Left ventricle myocardium superior (tissue), 1 donor: ENCODE results near the gene NMB. TPM values are rescaled to one million over a fixed set of nuclear protein-coding genes. Genes with fewer than 3 reads are reported as not detected.
A peak's percentile ranks its signal among the peaks of the same experiment; 100 is the strongest.
"Not testable (repeated sequence)": the region's sequence is repeated elsewhere in the genome, so short reads cannot be mapped to it uniquely, and the experiment has no call there.

Source experiments
- ATAC-seq: fragments of 200-7000 bp; cut with Tn5 transposase; one replicate; pipeline ENCODE4 v1.9.1; 2020; ENCODE audit warnings: mild to moderate bottlenecking, moderate library complexity
- DNase-seq: peaks from one replicate; pipeline ENCODE4 v3.0.0-alpha.2; 2020
- intact Hi-C: fragments of 100-400 bp; cut with micrococcal nuclease; formaldehyde crosslinking; loops from one replicate; pipeline ENCODE4 v1.11.0; 2022
- long read RNA-seq: library from polyadenylated mRNA; unstranded; transcript quantifications from one replicate; pipeline ENCODE4 v2.0.0, GENCODE V29; 2021
- total RNA-seq: library from RNA; stranded (reverse); fragmentation: NEBNext Ultra II Directional; extraction: Animal tissue kit (Norgen Biotek cat#: 25700); gene quantifications from one replicate; pipeline ENCODE4 v1.2.1, GENCODE V29; 2021
- donor health status: DM: no; HTN: yes; CAD: no; lungs with severe emphysema.

The NMB gene
- 1.3 TPM for total RNA-seq
- long read RNA-seq, partial matches to known transcripts, result 0 of 2 reads
- long read RNA-seq, other reads (novel, unspliced or antisense), result 0 of 2 reads

GRCh38 chr15:84658080-84658787, at the start of gene NMB:
Gene NMB (minus strand): TSS chr15:84658199. CDS start chr15:84658152, 47 bp downstream.
- ATAC-seq, result peak; percentile 68
- intact Hi-C loops, result no loop called here
- DNase-seq, result peak; percentile 85

DNA sequence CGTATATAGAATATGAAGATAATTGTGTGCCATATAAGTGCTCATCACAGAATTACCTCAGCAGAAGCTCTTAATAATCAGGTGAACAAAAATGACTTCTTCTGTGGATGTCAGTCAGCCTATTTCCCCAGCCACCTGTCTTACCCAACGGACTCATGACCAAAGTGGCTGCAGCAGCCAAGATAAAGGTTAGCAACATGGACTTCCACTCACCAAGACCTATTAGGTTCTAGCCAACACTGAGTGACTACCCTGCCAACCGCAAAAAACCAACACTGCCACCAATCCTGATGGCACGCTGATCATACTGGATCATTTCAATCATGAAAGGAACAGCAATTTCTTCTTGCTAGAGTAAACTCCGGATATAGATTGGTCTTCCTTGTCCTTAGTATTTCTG, 45.8 kb upstream of the NMB start:
- intact Hi-C loops, result no loop called here
- ATAC-seq, result no peak

GRCh38 chr15:84702961-84703482, 45.0 kb upstream of the NMB start:
- no peak for DNase-seq
- intact Hi-C loops, result no loop called here
- ATAC-seq, result peak; percentile 93

More for the DNA sequence above, 45.8 kb upstream of the NMB start:
- no peak for DNase-seq

DNA sequence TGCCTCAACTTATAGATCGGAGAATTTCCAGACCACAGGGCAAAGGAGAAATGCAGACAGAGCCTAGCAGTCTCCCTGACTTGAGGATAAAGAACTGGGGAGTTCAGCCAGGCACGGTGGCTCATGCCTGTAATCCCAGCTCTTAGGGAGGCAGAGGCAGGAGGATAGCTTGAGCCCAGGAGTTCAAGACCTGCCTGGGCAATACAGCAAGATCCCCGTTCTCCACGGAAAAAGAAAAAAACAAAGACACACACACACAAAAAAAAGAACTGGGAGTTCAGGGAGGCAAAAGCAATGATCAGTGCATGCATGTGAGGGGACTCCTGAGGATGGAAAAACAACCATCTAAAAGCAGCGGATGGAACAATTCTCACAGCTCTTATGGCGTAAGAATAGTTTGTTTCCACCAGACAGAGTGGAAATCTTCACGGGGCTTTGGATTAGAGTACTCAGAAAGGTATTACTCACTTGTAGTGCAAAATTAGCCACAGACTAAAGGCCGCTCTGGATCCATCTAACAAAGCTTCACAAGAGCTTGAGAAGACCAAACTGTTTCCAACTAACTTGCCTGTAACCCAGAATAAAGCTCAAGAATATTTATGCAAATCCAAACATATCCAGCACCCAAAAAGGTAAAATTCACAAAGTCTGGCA, 41.7 kb upstream of the NMB start:
- ATAC-seq, result no peak
- intact Hi-C loops, result no loop called here

DNA sequence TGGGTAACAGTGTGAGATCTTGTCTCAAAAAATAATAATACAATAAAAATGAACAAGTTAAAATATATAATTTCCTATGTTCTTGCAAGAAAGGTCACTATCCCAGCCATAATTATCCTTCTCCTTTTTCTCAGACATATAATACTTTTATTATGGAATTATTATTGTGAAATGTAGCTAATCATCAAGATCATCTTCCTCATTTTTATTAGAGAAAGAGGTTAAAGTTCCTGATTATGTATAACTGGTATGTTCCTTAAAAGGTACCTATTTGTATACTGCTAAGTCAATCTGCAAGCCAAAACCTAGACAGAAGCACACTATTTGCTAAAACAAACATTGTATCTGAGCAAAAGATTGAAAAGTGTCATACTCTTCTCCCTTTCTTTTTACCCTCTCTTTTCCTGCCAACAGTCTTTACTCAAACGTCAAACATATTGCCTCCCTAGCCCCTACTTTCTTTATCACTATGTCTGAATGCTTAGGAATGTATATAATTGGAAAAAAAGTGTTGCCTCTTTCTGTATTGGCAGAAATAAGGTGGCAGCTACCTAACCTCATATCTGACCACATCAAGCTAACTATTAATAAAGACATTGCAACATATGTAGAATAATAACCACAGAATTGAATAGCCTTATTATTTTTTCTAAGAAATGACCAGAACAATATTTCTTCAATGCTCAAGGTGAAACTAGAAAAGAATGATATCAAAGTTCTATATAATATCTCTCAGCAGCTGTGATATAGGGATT, 39.4 kb upstream of the NMB start:
- intact Hi-C loops, result no loop called here
- no peak for ATAC-seq
- DNase-seq, result no peak

More for the DNA sequence above, 41.7 kb upstream of the NMB start:
- no peak for DNase-seq

- ATAC-seq (no peak), DNase-seq (no peak)
- intact Hi-C loops, result no loop called here
Observed at GRCh38 chr15:84696757-84697156, 38.8 kb upstream of the NMB start.

DNA sequence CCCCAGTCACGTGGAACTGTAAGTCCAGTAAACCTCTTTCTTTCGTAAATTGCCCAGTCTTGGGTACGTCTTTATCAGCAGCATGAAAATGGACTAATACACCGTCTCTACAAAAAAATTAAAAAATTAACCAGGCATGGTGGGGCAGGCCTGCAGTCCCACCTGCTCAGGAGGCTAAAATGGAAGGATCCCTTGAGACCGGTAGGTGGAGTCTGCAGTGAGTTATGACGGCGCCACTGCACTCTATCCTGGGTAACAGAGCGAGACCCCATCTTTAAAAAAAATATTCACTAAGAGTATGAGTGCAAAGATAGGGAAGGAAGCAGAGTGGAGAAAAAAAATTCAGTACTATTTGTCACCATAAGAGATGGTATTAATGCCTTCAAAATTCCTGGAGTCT, 32.3 kb upstream of the NMB start:
- DNase-seq (no peak), ATAC-seq (no peak)
- intact Hi-C loops, result no loop called here

- DNase-seq, result no peak
- intact Hi-C loops, result no loop called here
- no peak for ATAC-seq
Observed at GRCh38 chr15:84689858-84690257, 31.9 kb upstream of the NMB start.

DNA sequence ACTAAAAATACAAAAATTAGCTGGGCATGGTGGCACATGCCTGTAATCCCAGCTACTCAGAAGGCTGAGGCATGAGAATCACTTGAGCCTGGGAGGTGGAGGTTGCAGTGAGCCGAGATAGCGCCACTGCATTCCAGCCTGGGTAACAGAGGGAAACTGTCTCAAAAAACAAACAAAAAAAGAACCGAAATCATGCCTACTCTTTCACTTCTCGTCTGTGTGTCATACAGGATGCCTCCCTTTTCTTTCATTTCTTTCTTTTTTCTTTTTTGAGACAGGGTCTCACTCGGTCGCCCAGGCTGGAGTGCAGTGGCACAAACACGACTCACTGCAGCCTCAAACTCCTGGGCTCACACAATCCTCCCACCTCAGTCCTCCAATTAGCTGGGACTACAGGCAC, 28.4 kb upstream of the NMB start:
- intact Hi-C loops, DNase-seq, ATAC-seq: not testable (repeated sequence)

GRCh38 chr15:84685304-84685703, 27.3 kb upstream of the NMB start:
- DNase-seq (peak; percentile 64), ATAC-seq (peak; percentile 91)
- intact Hi-C loops, result no loop called here

DNA sequence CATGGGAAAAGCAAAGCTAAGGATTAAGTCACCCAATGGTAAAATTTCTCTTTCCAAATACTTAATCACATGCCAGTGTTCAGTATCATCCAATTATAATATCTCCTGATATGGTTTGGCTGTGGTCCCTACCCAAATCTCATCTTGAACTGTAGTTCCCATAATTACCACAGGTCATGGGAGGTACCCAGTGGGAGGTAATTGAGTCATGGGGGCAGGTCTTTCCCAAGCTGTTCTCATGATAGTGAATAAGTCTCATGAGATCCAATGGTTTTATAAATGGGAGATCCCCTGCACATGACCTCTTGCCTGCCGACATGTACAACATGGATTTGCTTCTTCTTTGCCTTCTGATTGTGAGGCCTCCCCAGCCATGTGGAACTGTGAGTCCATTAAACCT, 26.1 kb upstream of the NMB start:
- intact Hi-C loops, result no loop called here
- DNase-seq, result no peak
- ATAC-seq, result no peak

- intact Hi-C loops, result no loop called here
- DNase-seq (no peak), ATAC-seq (no peak)
Observed at GRCh38 chr15:84681831-84682230, 23.8 kb upstream of the NMB start.

DNA sequence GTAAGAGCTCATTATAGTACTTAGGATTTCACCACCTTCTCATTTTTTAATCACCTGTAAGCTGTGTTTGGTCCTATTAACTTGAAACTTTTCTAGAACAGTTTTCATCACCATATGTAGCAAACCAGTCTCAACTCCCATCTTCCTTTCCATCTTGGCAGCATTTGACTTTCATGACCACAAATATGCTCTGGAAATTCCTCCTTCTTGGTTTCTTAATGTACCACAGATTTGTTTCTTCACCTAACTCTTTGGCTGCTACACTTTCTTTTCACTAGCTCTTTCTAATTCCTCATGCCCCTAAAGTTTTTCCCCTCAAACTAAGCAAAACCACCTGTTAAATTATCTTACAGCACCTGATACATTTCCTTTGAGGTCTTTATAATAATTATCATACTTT, 13.2 kb upstream of the NMB start:
- DNase-seq (no peak), ATAC-seq (no peak)
- intact Hi-C loops, result no loop called here

- ATAC-seq (no peak), DNase-seq (no peak)
- intact Hi-C loops, result no loop called here
Observed at GRCh38 chr15:84669726-84670125, 11.7 kb upstream of the NMB start.

GRCh38 chr15:84668221-84668982, 10.4 kb upstream of the NMB start:
- intact Hi-C loops, result no loop called here
- ATAC-seq, result no peak
- DNase-seq, result no peak

DNA sequence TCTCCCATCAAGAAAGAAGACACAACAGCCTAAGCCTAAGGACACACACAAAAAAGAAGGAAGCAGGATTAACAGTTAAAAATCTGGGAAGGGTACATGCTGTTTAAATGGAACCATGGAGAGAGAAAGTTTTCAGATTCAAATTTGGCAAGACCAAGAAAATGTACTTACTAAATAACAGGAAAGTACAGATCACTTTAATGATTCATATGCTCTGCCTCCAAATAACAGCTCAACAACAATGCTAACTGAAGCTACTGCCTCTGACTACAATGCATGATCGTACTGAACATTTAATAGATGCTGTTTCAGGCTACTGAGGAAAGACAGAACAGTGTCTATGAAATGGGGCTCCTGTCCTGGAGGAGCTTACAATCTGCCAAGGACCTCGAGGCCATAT, 8.4 kb upstream of the NMB start:
- intact Hi-C loops, result no loop called here
- DNase-seq (no peak), ATAC-seq (no peak)

GRCh38 chr15:84661001-84661400, 3.0 kb upstream of the NMB start:
- ATAC-seq, result no peak
- no peak for DNase-seq
- intact Hi-C loops, result loop anchor here (5.0 kb wide), 1 partner anchor 64 kb away; no protein-coding TSS in a partner anchor

DNA sequence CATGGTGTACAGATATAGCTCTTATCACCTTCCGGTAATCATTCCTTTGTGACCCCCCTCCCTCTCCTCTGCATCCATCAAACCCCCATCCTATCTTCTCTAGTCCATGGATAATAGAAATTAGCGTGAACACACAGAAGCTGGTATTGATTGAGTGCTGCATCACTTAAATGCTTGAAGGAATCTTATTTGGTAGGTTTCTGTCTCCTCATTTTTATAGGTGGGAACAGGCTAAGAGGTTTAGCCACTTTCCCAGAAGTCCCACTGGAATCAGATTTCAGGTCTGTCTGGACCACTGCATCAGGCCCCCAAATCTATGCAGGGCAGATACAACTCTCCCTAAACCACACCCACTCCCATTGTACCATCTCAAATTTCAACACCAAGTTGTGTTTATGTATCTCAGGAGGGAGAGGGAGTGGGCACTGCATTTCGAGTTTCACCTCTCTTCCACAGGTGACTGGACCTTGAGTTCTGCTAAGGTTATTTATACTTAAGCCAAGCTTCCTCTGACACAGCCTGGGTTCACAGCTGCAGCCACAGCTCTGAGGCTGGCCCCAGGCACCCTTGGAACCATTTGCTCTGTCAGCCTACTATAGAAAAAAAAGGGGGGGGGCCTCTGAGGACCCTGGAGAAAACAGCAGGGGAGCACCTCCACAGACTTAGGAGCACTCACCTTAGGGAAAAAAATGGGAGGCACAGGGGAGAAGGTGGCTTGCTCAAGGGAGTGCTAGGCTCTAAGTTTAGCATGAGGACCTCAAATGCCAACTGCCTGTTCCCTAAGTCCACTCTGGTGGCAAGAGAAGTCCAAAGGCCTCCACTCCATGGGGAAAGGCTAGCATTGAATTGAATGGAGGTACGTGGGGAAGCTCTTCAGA, 2.1 kb upstream of the NMB start:
- ATAC-seq (no peak), DNase-seq (no peak)
- intact Hi-C loops, result loop anchor here (5.0 kb wide), 1 partner anchor 63 kb away; no protein-coding TSS in a partner anchor
